Activated B cell treated with CpG ODN at 0.5 μM for 24 hours (primary cell): Measurements from ENCODE around the gene GCK. TPM values are rescaled to one million over a fixed set of nuclear protein-coding genes. Genes with fewer than 3 reads are reported as not detected.

Experiments
- ATAC-seq: fragments of 200-7000 bp; cut with Tn5 transposase; one replicate; pipeline ENCODE4 v1.10.0; 2021; ENCODE audit warnings: low read depth, mild to moderate bottlenecking, moderate library complexity
- CTCF ChIA-PET: fragments of 350-600 bp; sonication (Branson Sonifier 250); formaldehyde crosslinking; loops from one replicate; lab custom pipeline; 2021; ENCODE audit warnings: antibody characterized with exemption; lab: Charles Lee
- POLR2A ChIA-PET: fragments of 350-600 bp; sonication (Branson Sonifier 250); formaldehyde crosslinking; loops from one replicate; lab custom pipeline; 2021; ENCODE audit warnings: antibody characterized with exemption; lab: Charles Lee
- DNase-seq: peaks from one replicate; pipeline ENCODE4 v3.0.0; 2022
- H3K27ac Mint-ChIP-seq: one replicate; pipeline ENCODE4 v1.8.0; 2020; ENCODE audit warnings: mixed read lengths
- H3K27me3 Mint-ChIP-seq: one replicate; pipeline ENCODE4 v1.8.0; 2021; ENCODE audit warnings: mixed read lengths
- H3K36me3 Mint-ChIP-seq: one replicate; pipeline ENCODE4 v1.8.0; 2021; ENCODE audit warnings: low read depth, mixed read lengths
- H3K4me1 Mint-ChIP-seq: one replicate; pipeline ENCODE4 v1.8.0; 2021; ENCODE audit warnings: mixed read lengths
- H3K4me3 Mint-ChIP-seq: one replicate; pipeline ENCODE4 v1.8.0; 2020; ENCODE audit warnings: mild to moderate bottlenecking, mixed read lengths
- H3K9me3 Mint-ChIP-seq: one replicate; pipeline ENCODE4 v1.8.0; 2020; ENCODE audit warnings: mixed read lengths
- CTCF ChIP-seq: fragments of 200-600 bp; IDR thresholded peaks from one replicate; pipeline ENCODE4 v1.8.0; 2022; ENCODE audit warnings: antibody characterized with exemption, mild to moderate bottlenecking
- intact Hi-C: fragments of 100-400 bp; cut with micrococcal nuclease; formaldehyde crosslinking; loops from one replicate; pipeline ENCODE4 v1.15.1; 2024
- total RNA-seq: library from RNA; stranded (reverse); gene quantifications from 2 replicates; pipeline ENCODE4 v1.2.3, GENCODE V29; 2022

The GCK gene
- total RNA-seq, 1 donor from 2014 or later: 0.13 TPM

- H3K4me1 Mint-ChIP-seq: no peaks in the 10 kb centered on the region
- ATAC-seq (no peak), DNase-seq (no peak)
- no peak for TF ChIP-seq CTCF
- H3K9me3 Mint-ChIP-seq: no peaks in the 10 kb centered on the region
- ChIA-PET POLR2A (no interaction called here), CTCF (no interaction called here)
- intact Hi-C loops: no loop called here
- H3K27ac Mint-ChIP-seq: no peak overlapping the region
- no peaks in the 10 kb centered on the region for H3K36me3 Mint-ChIP-seq
- peaks cover 5% of the 10 kb centered on the region for H3K27me3 Mint-ChIP-seq
- H3K4me3 Mint-ChIP-seq: no peak overlapping the region
These were observed 994 bp upstream of the GCK start for GRCh38 chr7:44189993-44190872.

DNA sequence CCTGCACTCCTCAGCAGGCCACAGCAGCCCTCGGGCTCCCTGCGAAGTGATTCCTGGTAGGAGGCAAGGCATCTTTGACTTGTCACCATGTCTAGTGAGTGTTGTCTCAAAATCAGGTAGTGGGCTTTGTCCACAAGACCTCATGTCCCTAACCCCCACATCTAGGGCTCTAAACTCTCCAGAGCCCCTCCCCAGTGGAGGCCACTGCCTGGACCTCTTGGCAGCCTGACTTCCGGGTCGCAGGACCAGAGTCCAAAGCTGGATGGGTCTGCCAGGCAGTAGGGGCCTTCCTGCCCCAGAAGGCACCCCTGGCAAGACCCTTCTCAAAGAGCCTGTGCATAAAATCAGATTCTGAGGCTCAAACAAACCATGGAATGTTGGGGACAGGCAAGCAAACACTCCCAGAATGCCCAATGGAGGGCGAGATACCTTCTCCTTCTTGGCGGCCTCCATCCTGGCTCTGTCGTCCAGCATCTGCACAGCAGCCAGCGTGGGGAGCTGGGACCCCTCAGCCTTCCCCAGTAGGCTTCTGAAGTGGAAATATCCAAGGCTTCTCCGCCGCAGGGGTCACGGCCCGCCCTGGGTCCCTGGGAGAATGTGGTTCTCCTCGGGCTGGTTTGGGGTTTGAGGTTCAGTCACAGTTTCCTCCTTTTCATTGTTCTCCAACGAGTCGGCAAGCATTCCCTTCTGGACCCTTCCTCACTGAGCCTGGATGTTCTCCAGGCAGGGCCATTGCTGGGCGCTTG lies 586 bp downstream of the GCK start:
- H3K27ac Mint-ChIP-seq: no peak overlapping the region
- no peaks in the 10 kb centered on the region for H3K36me3 Mint-ChIP-seq
- H3K4me1 Mint-ChIP-seq: no peaks in the 10 kb centered on the region
- POLR2A ChIA-PET: interaction anchor here (1.0 kb wide), 1 partner anchor 12 kb away, joined by 4 read pairs; the partner anchor contains the start of gene YKT6
- no peak overlapping the region for H3K4me3 Mint-ChIP-seq
- DNase-seq: no peak
- H3K27me3 Mint-ChIP-seq: peaks cover 5% of the 10 kb centered on the region
- CTCF ChIA-PET: no interaction called here
- TF ChIP-seq CTCF: no peak
- no peak for ATAC-seq
- H3K9me3 Mint-ChIP-seq: no peaks in the 10 kb centered on the region
- intact Hi-C loops: no loop called here

DNA sequence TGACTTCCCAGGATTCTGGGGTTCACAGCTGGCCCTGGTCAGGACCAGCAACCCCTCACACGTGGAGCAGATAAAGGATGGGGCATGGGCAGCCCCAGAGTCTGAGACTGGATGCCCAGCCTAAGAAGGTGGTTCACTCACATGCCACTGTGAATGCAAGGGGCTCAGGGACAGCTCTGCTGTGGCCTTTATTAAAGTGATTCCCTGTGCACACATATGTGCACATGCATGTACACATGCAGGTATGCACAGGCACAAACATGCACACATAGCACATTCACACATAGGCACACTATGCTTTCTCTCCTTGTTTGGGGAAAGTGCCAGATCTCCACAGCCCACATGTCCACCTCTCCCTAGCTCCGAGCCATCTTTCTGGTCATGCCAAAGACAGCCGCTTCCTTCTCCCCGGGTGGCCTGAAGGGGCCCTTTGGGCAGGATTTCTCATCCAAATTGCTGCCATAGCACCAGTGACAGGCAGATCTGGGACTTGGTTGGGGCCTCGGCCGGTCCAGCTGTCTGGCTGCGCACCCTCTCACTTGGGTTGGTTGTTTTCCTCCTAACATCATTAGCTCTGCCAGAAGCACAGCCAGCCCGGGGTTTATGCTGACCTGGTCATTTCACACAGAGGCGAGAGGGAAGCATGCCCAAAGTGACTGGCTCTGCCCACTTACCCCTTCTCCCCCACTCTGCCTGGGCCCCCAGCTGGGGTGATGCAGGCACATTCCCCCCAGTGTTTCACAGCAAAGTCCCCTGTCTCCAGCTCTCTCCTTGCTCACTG lies 1.4 kb downstream of the GCK start:
- H3K36me3 Mint-ChIP-seq: no peaks in the 10 kb centered on the region
- ChIA-PET CTCF (no interaction called here), POLR2A (interaction anchor here (1.0 kb wide), 1 partner anchor 13 kb away, joined by 4 read pairs; the partner anchor contains the start of gene YKT6)
- no peak for TF ChIP-seq CTCF
- DNase-seq (no peak), ATAC-seq (no peak)
- H3K9me3 Mint-ChIP-seq: no peaks in the 10 kb centered on the region
- no peaks in the 10 kb centered on the region for H3K4me1 Mint-ChIP-seq
- intact Hi-C loops: no loop called here
- no peak overlapping the region for H3K4me3 Mint-ChIP-seq
- no peak overlapping the region for H3K27ac Mint-ChIP-seq
- peaks cover 3% of the 10 kb centered on the region for H3K27me3 Mint-ChIP-seq

DNA sequence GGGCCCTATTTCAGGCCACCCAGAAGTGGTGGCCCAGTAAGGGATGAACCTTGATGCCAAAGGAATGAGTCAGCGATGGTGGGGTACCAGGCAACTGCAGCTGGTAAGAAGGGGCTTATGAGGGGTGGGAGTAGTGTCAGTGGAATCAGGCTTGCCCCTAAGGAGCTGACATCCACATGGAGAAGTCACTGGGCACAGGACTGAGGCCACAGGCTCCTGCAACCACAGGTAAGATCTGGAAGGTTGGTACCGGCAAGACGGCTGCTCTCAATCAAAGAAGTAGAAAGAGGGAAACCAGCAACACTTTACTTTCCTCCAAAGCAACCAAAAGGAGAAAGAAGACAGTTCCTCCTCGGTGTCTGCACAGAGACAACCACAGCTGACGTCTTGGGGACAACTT lies 2.5 kb downstream of the GCK start:
- Mint-ChIP-seq H3K36me3 (no peaks in the 10 kb centered on the region), H3K4me1 (no peaks in the 10 kb centered on the region), H3K27ac (no peak overlapping the region), H3K4me3 (no peak overlapping the region), H3K9me3 (no peaks in the 10 kb centered on the region), H3K27me3 (peaks cover 6% of the 10 kb centered on the region)
- no peak for TF ChIP-seq CTCF
- DNase-seq: no peak
- CTCF ChIA-PET: no interaction called here
- ATAC-seq: no peak
- POLR2A ChIA-PET: no interaction called here
- intact Hi-C loops: no loop called here
